Ovary (tissue), 3 donors: ENCODE measurements around the gene NCDN.

Experiments used
- CTCF ChIP-seq, 3 donors: fragments of 450-650 bp in 2 of 3; fragments of 200-600 bp in 1 of 3; IDR thresholded peaks; one replicate each; pipeline versions ENCODE4 v1.5.1 to v1.8.0; 2016 to 2022; ENCODE audit warnings: antibody characterized with exemption in 3 of 3, mild to moderate bottlenecking in 1 of 3
- EP300 ChIP-seq: sonication (generic); formaldehyde crosslinking; IDR thresholded peaks from one replicate; pipeline ENCODE4 v1.6.1; 2017; ENCODE audit warnings: antibody characterized with exemption
- POLR2A ChIP-seq: fragments of 450-650 bp; IDR thresholded peaks from one replicate; pipeline ENCODE4 v1.6.1; 2017; ENCODE audit warnings: antibody characterized with exemption, mild to moderate bottlenecking, moderate library complexity
- donor health status: DM: no; HTN: no; CAD: no.

- TF ChIP-seq CTCF (IDR thresholded peaks at IDR 0.05) (no peak), EP300 (no peak), POLR2A (no peak)
These were observed 33.6 kb downstream of the NCDN start for GRCh38 chr1:35591211-35591610.
